Activated B cell treated with CpG ODN at 0.5 μM for 24 hours (primary cell): Measurements from ENCODE around the gene ID4. TPM values are rescaled to one million over a fixed set of nuclear protein-coding genes. Genes with fewer than 3 reads are reported as not detected.

Source experiments
- ATAC-seq: fragments of 200-7000 bp; cut with Tn5 transposase; one replicate; pipeline ENCODE4 v1.10.0; 2021; ENCODE audit warnings: low read depth, mild to moderate bottlenecking, moderate library complexity
- CTCF ChIA-PET: fragments of 350-600 bp; sonication (Branson Sonifier 250); formaldehyde crosslinking; loops from one replicate; lab custom pipeline; 2021; ENCODE audit warnings: antibody characterized with exemption; lab: Charles Lee
- POLR2A ChIA-PET: fragments of 350-600 bp; sonication (Branson Sonifier 250); formaldehyde crosslinking; loops from one replicate; lab custom pipeline; 2021; ENCODE audit warnings: antibody characterized with exemption; lab: Charles Lee
- DNase-seq: peaks from one replicate; pipeline ENCODE4 v3.0.0; 2022
- H3K27ac Mint-ChIP-seq: one replicate; pipeline ENCODE4 v1.8.0; 2020; ENCODE audit warnings: mixed read lengths
- H3K27me3 Mint-ChIP-seq: one replicate; pipeline ENCODE4 v1.8.0; 2021; ENCODE audit warnings: mixed read lengths
- H3K36me3 Mint-ChIP-seq: one replicate; pipeline ENCODE4 v1.8.0; 2021; ENCODE audit warnings: low read depth, mixed read lengths
- H3K4me1 Mint-ChIP-seq: one replicate; pipeline ENCODE4 v1.8.0; 2021; ENCODE audit warnings: mixed read lengths
- H3K4me3 Mint-ChIP-seq: one replicate; pipeline ENCODE4 v1.8.0; 2020; ENCODE audit warnings: mild to moderate bottlenecking, mixed read lengths
- H3K9me3 Mint-ChIP-seq: one replicate; pipeline ENCODE4 v1.8.0; 2020; ENCODE audit warnings: mixed read lengths
- CTCF ChIP-seq: fragments of 200-600 bp; IDR thresholded peaks from one replicate; pipeline ENCODE4 v1.8.0; 2022; ENCODE audit warnings: antibody characterized with exemption, mild to moderate bottlenecking
- intact Hi-C: fragments of 100-400 bp; cut with micrococcal nuclease; formaldehyde crosslinking; loops from one replicate; pipeline ENCODE4 v1.15.1; 2024
- total RNA-seq: library from RNA; stranded (reverse); gene quantifications from 2 replicates; pipeline ENCODE4 v1.2.3, GENCODE V29; 2022

ID4 gene
- total RNA-seq, 1 donor from 2014 or later = not detected

GRCh38 chr6:19805129-19805481 is 32.1 kb upstream of the ID4 start:
- no peaks in the 10 kb centered on the region for H3K9me3 Mint-ChIP-seq
- peaks cover 12% of the 10 kb centered on the region for H3K4me1 Mint-ChIP-seq
- ATAC-seq = no peak
- DNase-seq = no peak
- H3K27ac Mint-ChIP-seq = no peak overlapping the region
- H3K27me3 Mint-ChIP-seq = peaks cover 29% of the 10 kb centered on the region
- intact Hi-C loops = no loop called here
- TF ChIP-seq CTCF = no peak
- POLR2A ChIA-PET = no interaction called here
- H3K36me3 Mint-ChIP-seq = no peaks in the 10 kb centered on the region
- CTCF ChIA-PET = no interaction called here
- H3K4me3 Mint-ChIP-seq = peak overlapping the region; percentile 52

GRCh38 chr6:19806971-19807396 is 30.2 kb upstream of the ID4 start:
- CTCF ChIA-PET = no interaction called here
- Mint-ChIP-seq H3K27ac (no peak overlapping the region), H3K9me3 (no peaks in the 10 kb centered on the region), H3K27me3 (peaks cover 29% of the 10 kb centered on the region), H3K4me1 (peaks cover 12% of the 10 kb centered on the region), H3K4me3 (no peak overlapping the region), H3K36me3 (no peaks in the 10 kb centered on the region)
- no peak for ATAC-seq
- intact Hi-C loops = no loop called here
- no peak for TF ChIP-seq CTCF
- POLR2A ChIA-PET = no interaction called here
- DNase-seq = no peak

GRCh38 chr6:19811397-19812079 is 25.6 kb upstream of the ID4 start:
- intact Hi-C loops = no loop called here
- Mint-ChIP-seq H3K4me3 (no peak overlapping the region), H3K9me3 (no peaks in the 10 kb centered on the region), H3K27me3 (peaks cover 3% of the 10 kb centered on the region), H3K36me3 (no peaks in the 10 kb centered on the region), H3K4me1 (no peaks in the 10 kb centered on the region), H3K27ac (no peak overlapping the region)
- POLR2A ChIA-PET = no interaction called here
- DNase-seq (no peak), ATAC-seq (no peak)
- no peak for TF ChIP-seq CTCF
- CTCF ChIA-PET = no interaction called here

- ChIA-PET CTCF (no interaction called here), POLR2A (no interaction called here)
- no peaks in the 10 kb centered on the region for H3K4me1 Mint-ChIP-seq
- H3K27me3 Mint-ChIP-seq = no peaks in the 10 kb centered on the region
- DNase-seq (no peak), ATAC-seq (no peak)
- intact Hi-C loops = no loop called here
- H3K36me3 Mint-ChIP-seq = no peaks in the 10 kb centered on the region
- H3K4me3 Mint-ChIP-seq = no peak overlapping the region
- peaks cover 5% of the 10 kb centered on the region for H3K9me3 Mint-ChIP-seq
- no peak overlapping the region for H3K27ac Mint-ChIP-seq
- TF ChIP-seq CTCF = no peak
Measured at GRCh38 chr6:19812512-19813119, 24.6 kb upstream of the ID4 start.

- Mint-ChIP-seq H3K27me3 (no peaks in the 10 kb centered on the region), H3K4me3 (no peak overlapping the region), H3K9me3 (peaks cover 8% of the 10 kb centered on the region), H3K36me3 (no peaks in the 10 kb centered on the region), H3K27ac (no peak overlapping the region), H3K4me1 (no peaks in the 10 kb centered on the region)
- ChIA-PET POLR2A (no interaction called here), CTCF (no interaction called here)
- intact Hi-C loops = no loop called here
- ATAC-seq = no peak
- DNase-seq = no peak
- TF ChIP-seq CTCF = no peak
Measured at GRCh38 chr6:19818805-19819204, 18.4 kb upstream of the ID4 start.
